HL-60 (cell line): ENCODE data around the gene CYB561D2.

Source experiments
- DNase-seq, 2 experiments: peaks; one replicate each; pipeline ENCODE4 v3.0.0-alpha.2; 2010 to 2020; ENCODE audit warnings: low read depth in 1 of 2, low spot score in 1 of 2
- H3K27ac ChIP-seq: fragments of 250-450 bp; sonication (Bioruptor Pico); replicated peaks from 2 replicates; pipeline ENCODE4 v1.5.1; 2020; ENCODE audit warnings: mild to moderate bottlenecking, moderate library complexity
- H3K27me3 ChIP-seq: fragments of 250-450 bp; sonication (Bioruptor Pico); 2 replicates; pipeline ENCODE4 v1.5.1; 2021; ENCODE audit warnings: mild to moderate bottlenecking, moderate library complexity; ENCODE audit not compliant: insufficient read depth, poor library complexity, severe bottlenecking
- H3K4me3 ChIP-seq: replicated peaks from 2 replicates; pipeline ENCODE4 v1.5.1; 2011; ENCODE audit warnings: mild to moderate bottlenecking, control low read depth, low read length; ENCODE audit not compliant: insufficient read depth
- CTCF ChIP-seq: IDR thresholded peaks from one replicate; pipeline ENCODE4 v1.5.1; 2011; ENCODE audit warnings: low read length, control low read depth, inconsistent platforms; ENCODE audit not compliant: insufficient read depth
- GABPA ChIP-seq: IDR thresholded peaks from 2 replicates; pipeline ENCODE4 v1.6.1; 2012; ENCODE audit warnings: low read depth
- POLR2AphosphoS5 ChIP-seq: IDR thresholded peaks from 2 replicates; pipeline ENCODE4 v1.6.1; 2012; ENCODE audit warnings: low read depth
- REST ChIP-seq: IDR thresholded peaks from 2 replicates; pipeline ENCODE4 v1.6.1; 2012; ENCODE audit warnings: low read depth; ENCODE audit not compliant: insufficient replicate concordance
- SPI1 ChIP-seq: IDR thresholded peaks from 2 replicates; pipeline ENCODE4 v1.6.1; 2012; ENCODE audit warnings: low read depth, mild to moderate bottlenecking, borderline replicate concordance

The CYB561D2 gene

GRCh38 chr3:50378024-50378423 lies 27.4 kb downstream of the CYB561D2 start:
- H3K4me3 ChIP-seq: no peak overlapping the region
- no peak overlapping the region for H3K27ac ChIP-seq
- DNase-seq: no peak
- H3K27me3 ChIP-seq: no peaks in the 10 kb centered on the region
- TF ChIP-seq GABPA (no peak), CTCF (no peak), POLR2AphosphoS5 (no peak), SPI1 (no peak), REST (no peak)

GRCh38 chr3:50378757-50379156 lies 28.1 kb downstream of the CYB561D2 start:
- Histone ChIP-seq H3K4me3 (no peak overlapping the region), H3K27me3 (no peaks in the 10 kb centered on the region), H3K27ac (no peak overlapping the region)
- TF ChIP-seq GABPA (no peak), POLR2AphosphoS5 (no peak), REST (no peak), SPI1 (no peak), CTCF (no peak)
- DNase-seq: no peak

- no peak for DNase-seq
- H3K27me3 ChIP-seq: peaks cover 2% of the 10 kb centered on the region
- H3K4me3 ChIP-seq: no peak overlapping the region
- TF ChIP-seq POLR2AphosphoS5 (no peak), SPI1 (no peak), REST (no peak), GABPA (no peak), CTCF (no peak)
- no peak overlapping the region for H3K27ac ChIP-seq
These were observed 29.9 kb downstream of the CYB561D2 start for GRCh38 chr3:50380405-50381085.
